Measurements from ENCODE around the gene RDX. TPM values are rescaled to one million over a fixed set of nuclear protein-coding genes. Genes with fewer than 3 reads are reported as not detected.
A peak's percentile ranks its signal among the peaks of the same experiment; 100 is the strongest.

The RDX gene
- total and polyA plus RNA-seq, 2 of the 4 experiments (the other 2 are of a cell fraction) = 61.1 to 72.4 TPM

DNA sequence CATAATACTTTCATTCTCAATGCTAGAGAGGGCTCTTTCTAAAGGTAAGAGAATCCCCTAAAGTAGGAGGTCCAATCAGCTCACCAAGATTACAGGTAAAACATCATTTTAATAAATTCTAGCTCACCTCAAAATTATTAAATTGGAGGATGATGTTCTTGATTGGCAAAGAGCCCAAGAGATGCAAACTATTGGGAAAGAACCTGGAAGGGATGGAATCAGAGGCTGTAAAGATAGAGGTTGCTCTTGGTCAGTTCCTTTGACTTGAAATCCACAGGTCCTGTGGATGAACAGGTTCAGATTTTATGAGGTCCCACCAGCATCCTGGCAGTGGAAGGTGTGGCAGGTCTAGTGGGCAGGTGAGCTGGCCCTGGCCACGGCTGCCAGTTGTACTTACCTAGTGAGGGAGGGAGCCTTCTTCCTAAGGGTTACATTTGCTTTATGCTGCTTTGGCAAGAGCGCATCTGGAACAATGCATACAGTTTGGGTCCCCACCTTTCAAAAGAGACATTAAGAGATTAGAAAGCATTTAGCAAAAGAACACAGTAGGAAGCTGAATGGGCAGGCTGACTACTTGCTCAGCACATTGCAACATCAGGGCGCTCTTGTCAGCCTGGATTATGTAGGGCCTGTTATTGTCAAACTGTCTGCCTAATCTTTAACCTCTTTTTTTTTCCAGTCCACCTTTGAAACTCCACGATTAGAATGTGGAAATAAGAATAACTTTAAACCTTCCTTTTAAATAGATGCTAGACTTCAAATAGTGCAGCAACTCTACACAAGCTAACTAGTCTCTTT lies 97.0 kb downstream of the RDX start:
- TF ChIP-seq BHLHE40 (IDR thresholded peaks at IDR 0.05; ENCODE audit: low read depth, low read length) (no peak), CEBPB (IDR thresholded peaks at IDR 0.05; ENCODE audit: low read depth, low read length) (peak; percentile 83), ELK1 (IDR thresholded peaks at IDR 0.05; ENCODE audit: borderline replicate concordance, low read depth, low read length) (no peak)
- peaks cover 20% of the 10 kb centered on the region for H3K9me1 ChIP-seq (ENCODE audit: insufficient read depth, low read length)
- in situ Hi-C loops (cut with MboI; ENCODE audit: low sequenced_read_pairs) (loop anchor here (25.0 kb wide), 1 partner anchor 237 kb away; no protein-coding TSS in a partner anchor), intact Hi-C loops (cut with micrococcal nuclease) (loop anchor here (5.0 to 10.0 kb wide), 2 partner anchors 107 to 345 kb away; partner anchors contain the start of gene ZC3H12C), dilution Hi-C loops (cut with HindIII; ENCODE audit: low sequenced_read_pairs, unreplicated experiment) (no loop called here)
- no peak overlapping the region for H4K5ac ChIP-seq (ENCODE audit: low read depth, low read length)
- H4K20me1 ChIP-seq (ENCODE audit: insufficient read depth, low read length) = no peaks in the 10 kb centered on the region
- no CpG with 5 or more reads among the region's 4 CpGs for WGBS, 2 experiments (ENCODE audit: extremely low coverage in 2 of 2, insufficient read length in 1 of 2)
- ATAC-seq (ENCODE audit: low read depth) (no peak), DNase-seq (peak; percentile 51)
- no TSS peak for BruUV-seq (replicated peaks)
- H3K4me1 ChIP-seq (ENCODE audit: control insufficient read depth, insufficient read depth, low read length) = peaks cover 23% of the 10 kb centered on the region
- H3K14ac ChIP-seq (replicated peaks; ENCODE audit: low read depth, low read length) = no peak overlapping the region
- H2BK5ac ChIP-seq (ENCODE audit: low read depth, low read length, poor library complexity, severe bottlenecking) = no peak overlapping the region
- no peak overlapping the region for H3K18ac ChIP-seq (ENCODE audit: low read depth, low read length)
- H2AK9ac ChIP-seq (replicated peaks; ENCODE audit: low read depth, low read length, poor library complexity) = no peak overlapping the region
- no peak overlapping the region for H2BK15ac ChIP-seq (ENCODE audit: low read depth, low read length)
- H3K9ac ChIP-seq (ENCODE audit: low read depth, low read length) = no peak overlapping the region
- H3K27ac ChIP-seq (ENCODE audit: insufficient read depth, low read length) = no peak overlapping the region
- no peaks in the 10 kb centered on the region for H3K36me3 ChIP-seq (ENCODE audit: control insufficient read depth, insufficient read depth, low read length)
- H3K79me1 ChIP-seq (ENCODE audit: low read depth in 1 of 2, low read length in 2 of 2) = no peaks in the 10 kb centered on the region; a peak in 1 of 4 replicates
- ChIA-PET CTCF (interaction anchor here (1.2 to 2.4 kb wide), 2 partner anchors 178 to 234 kb away, joined by 3 to 18 read pairs; no protein-coding TSS in a partner anchor), POLR2A (ENCODE audit: unreplicated experiment) (no interaction called here)
- H2BK20ac ChIP-seq (ENCODE audit: low read depth, low read length) = no peak overlapping the region
- H2BK120ac ChIP-seq (ENCODE audit: low read depth, low read length) = no peak overlapping the region
- H3K4me3 ChIP-seq (ENCODE audit: insufficient read depth, low read depth, low read length) = no peak overlapping the region
- peak overlapping the region; percentile 17; the same call in 1 of the 2 replicates for H4K91ac ChIP-seq (ENCODE audit: insufficient read depth, low read depth, low read length)
- no peak overlapping the region for H4K8ac ChIP-seq (ENCODE audit: low read depth in 2 of 2, low read length in 2 of 2)
- peak overlapping the region; percentile 49 for H2AK5ac ChIP-seq (ENCODE audit: low read depth, low read length)
- no peaks in the 10 kb centered on the region for H3K9me3 ChIP-seq (ENCODE audit: control insufficient read depth, insufficient read depth, low read length)
- H3K4me2 ChIP-seq (ENCODE audit: low read depth, low read length) = no peak overlapping the region
- no peak overlapping the region for H3K23ac ChIP-seq (ENCODE audit: low read depth, low read length)
- H3K27me3 ChIP-seq (ENCODE audit: control insufficient read depth, insufficient read depth, low read length) = no peaks in the 10 kb centered on the region
- no peak overlapping the region for H3K56ac ChIP-seq (ENCODE audit: extremely low read depth, insufficient read depth, low read length)
- H3K4ac ChIP-seq (ENCODE audit: low read depth, low read length) = 0 out of 2 replicates have a peak overlapping the region, but pooled peaks have one; percentile 43
- H2AFZ ChIP-seq (replicated peaks; ENCODE audit: low read length, poor library complexity) = no peak overlapping the region
